AG04450 (cell line): ENCODE measurements around the gene CAPN8. TPM values are rescaled to one million over a fixed set of nuclear protein-coding genes. Genes with fewer than 3 reads are reported as not detected.

ENCODE experiments used
- CTCF ChIA-PET: fragments of 300-600, 350-600 bp; formaldehyde crosslinking; extraction: SDS; loops from one replicate; lab custom pipeline; 2022; ENCODE audit warnings: antibody characterized with exemption, inconsistent platforms; lab: Charles Lee
- POLR2A ChIA-PET: fragments of 350-600 bp; formaldehyde crosslinking; extraction: SDS; loops from one replicate; lab custom pipeline; 2021; ENCODE audit warnings: antibody characterized with exemption, inconsistent platforms; lab: Yijun Ruan, JAX
- DNase-seq: peaks from one replicate; pipeline ENCODE4 v3.0.0-alpha.2; 2011; ENCODE audit warnings: low read depth, low spot score
- H3K27ac ChIP-seq: one replicate; pipeline ENCODE4 v1.5.1; 2012; ENCODE audit warnings: low read depth, low read length, control low read depth
- H3K27me3 ChIP-seq: one replicate; pipeline ENCODE4 v1.6.0; 2012; ENCODE audit warnings: low read length; ENCODE audit not compliant: control insufficient read depth, insufficient read depth
- H3K4me3 ChIP-seq: 2 replicates; pipeline ENCODE4 v1.5.1; 2011; ENCODE audit warnings: mild to moderate bottlenecking, low read depth, low read length, control low read depth
- H3K9me3 ChIP-seq: 2 replicates; pipeline ENCODE4 v1.5.1; 2012; ENCODE audit warnings: low read length; ENCODE audit not compliant: control insufficient read depth, insufficient read depth
- polyA plus RNA-seq: library from polyadenylated mRNA; depleted of rRNA; stranded (reverse); fragments of >200 nt; gene quantifications from 2 replicates; pipeline ENCODE4 v1.2.3, GENCODE V29; 2011
- TF ChIP-seq, protein P1 (sequence below): IDR thresholded peaks from 2 replicates; pipeline ENCODE4 v1.5.1; 2011; ENCODE audit warnings: low read depth, low read length, control low read depth, inconsistent platforms

CAPN8 gene
- polyA plus RNA-seq, 1 experiment: not detected

DNA sequence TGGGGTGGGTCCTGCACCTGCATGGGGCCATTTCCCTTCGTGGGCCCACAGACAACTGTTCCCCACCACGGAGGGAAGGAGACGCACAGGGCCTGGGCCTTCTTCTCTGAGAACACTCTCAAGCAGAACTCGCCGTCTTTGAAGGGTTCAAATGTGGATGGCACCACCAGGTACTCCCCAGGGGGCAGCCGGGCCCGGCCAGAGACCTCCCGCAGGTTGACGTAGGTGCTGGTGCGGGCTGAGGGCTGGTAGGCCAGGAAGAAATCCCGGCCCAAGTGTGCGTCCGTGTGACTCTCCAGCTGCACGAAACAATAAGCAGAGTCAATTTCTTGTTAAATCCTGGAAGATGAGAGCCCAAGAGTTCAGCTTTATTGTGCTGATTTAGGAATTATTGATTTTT lies 56.4 kb downstream of the CAPN8 start:
- Histone ChIP-seq H3K27me3 (peaks cover 2% of the 10 kb centered on the region), H3K27ac (no peak overlapping the region), H3K4me3 (no peak overlapping the region), H3K9me3 (no peaks in the 10 kb centered on the region)
- TF ChIP-seq, protein P1, sequence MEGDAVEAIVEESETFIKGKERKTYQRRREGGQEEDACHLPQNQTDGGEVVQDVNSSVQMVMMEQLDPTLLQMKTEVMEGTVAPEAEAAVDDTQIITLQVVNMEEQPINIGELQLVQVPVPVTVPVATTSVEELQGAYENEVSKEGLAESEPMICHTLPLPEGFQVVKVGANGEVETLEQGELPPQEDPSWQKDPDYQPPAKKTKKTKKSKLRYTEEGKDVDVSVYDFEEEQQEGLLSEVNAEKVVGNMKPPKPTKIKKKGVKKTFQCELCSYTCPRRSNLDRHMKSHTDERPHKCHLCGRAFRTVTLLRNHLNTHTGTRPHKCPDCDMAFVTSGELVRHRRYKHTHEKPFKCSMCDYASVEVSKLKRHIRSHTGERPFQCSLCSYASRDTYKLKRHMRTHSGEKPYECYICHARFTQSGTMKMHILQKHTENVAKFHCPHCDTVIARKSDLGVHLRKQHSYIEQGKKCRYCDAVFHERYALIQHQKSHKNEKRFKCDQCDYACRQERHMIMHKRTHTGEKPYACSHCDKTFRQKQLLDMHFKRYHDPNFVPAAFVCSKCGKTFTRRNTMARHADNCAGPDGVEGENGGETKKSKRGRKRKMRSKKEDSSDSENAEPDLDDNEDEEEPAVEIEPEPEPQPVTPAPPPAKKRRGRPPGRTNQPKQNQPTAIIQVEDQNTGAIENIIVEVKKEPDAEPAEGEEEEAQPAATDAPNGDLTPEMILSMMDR: no peak
- no peak for DNase-seq
- CTCF ChIA-PET: interaction anchor here (1.1 kb wide), 1 partner anchor 52 kb away, joined by 3 read pairs; no protein-coding TSS in a partner anchor
- POLR2A ChIA-PET: no interaction called here

DNA sequence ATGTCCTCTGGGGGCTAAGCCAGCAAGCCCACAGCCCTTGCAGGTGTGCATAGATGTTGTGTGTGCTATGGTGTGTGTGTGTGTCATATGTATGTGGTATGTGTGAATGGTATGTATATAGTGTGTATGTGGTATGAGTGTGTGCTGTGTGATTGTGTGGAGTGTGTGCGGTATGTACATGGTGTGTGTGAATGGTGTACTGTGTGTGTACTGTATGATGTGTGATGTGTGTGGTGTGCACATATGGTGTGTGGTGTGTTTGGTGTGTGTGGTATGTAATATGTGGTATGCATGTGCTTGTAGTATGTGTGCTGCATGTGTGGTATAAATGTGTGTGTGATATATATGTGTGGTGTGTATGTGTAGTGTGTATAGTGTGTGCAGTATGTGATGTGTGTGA lies 107.0 kb downstream of the CAPN8 start:
- ChIA-PET POLR2A (no interaction called here), CTCF (interaction anchor here (0.9 kb wide), 2 partner anchors 52 to 75 kb away, joined by 3 read pairs; no protein-coding TSS in a partner anchor)
- TF ChIP-seq, protein P1: no peak
- no peak overlapping the region for H3K4me3 ChIP-seq
- DNase-seq: no peak
- H3K9me3 ChIP-seq: no peaks in the 10 kb centered on the region
- peaks cover 2% of the 10 kb centered on the region for H3K27me3 ChIP-seq
- no peak overlapping the region for H3K27ac ChIP-seq

DNA sequence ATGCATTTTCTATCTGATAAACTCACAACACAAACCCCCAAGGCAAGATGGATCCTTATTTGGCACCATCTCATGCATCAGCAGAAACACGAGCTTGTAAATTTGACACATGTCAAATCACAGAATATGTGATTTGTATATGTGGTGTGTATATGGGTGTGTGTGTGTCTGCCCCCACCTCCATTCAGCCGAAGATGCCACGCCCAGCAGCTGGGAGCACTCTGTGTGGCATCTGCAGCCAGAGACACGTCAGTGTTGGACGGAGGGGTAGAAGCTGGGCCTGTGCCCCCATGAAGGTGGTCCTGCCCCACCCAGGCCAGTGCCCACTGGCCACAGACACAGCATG lies 108.4 kb downstream of the CAPN8 start:
- Histone ChIP-seq H3K27me3 (peaks cover 2% of the 10 kb centered on the region), H3K4me3 (no peak overlapping the region), H3K27ac (no peak overlapping the region), H3K9me3 (no peaks in the 10 kb centered on the region)
- DNase-seq: no peak
- CTCF ChIA-PET: interaction anchor here (0.7 kb wide), 1 partner anchor 52 kb away, joined by 3 read pairs; no protein-coding TSS in a partner anchor
- POLR2A ChIA-PET: no interaction called here
- TF ChIP-seq, protein P1: no peak

DNA sequence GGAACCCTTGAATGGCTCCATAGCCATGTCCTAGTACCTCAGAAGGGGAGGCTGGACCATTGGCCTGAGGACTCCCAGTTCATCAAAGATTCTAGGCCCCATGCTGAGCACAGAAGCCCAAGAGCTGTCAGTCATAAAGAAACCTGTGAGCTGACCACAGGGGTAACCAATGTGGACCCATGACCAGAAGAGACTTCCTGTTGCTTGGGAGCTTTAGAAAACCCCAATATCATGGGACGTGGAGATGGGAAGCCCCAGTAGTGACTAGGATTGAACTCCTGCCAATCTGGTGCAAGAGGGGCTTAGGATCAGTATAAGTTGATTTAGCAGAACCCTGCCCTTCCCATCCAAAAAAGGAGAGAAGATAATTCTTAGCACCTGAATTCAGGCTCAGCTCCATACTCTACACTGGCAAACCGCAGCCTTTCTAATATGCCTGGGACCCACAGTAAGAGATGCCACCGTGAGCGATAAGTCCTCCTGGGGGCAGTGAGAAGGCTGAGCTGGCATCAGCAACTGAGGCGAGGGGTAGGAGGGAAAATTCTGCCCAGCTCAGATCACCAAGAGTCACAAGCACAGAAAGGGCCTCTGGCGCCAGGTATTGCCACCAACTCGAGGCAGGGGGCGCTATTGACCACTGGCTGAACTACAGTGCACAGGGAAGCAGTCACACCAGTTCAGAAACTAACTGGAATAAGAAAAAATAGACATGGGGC lies 108.9 kb downstream of the CAPN8 start:
- no peak for DNase-seq
- H3K4me3 ChIP-seq: no peak overlapping the region
- TF ChIP-seq, protein P1: peak; percentile 30; the same call in 1 of the 2 replicates
- no peaks in the 10 kb centered on the region for H3K9me3 ChIP-seq
- H3K27ac ChIP-seq: no peak overlapping the region
- POLR2A ChIA-PET: no interaction called here
- CTCF ChIA-PET: interaction anchor here (0.5 to 0.7 kb wide), 4 partner anchors 26 to 449 kb away, joined by 3 to 6 read pairs (median 3); no protein-coding TSS in a partner anchor
- peaks cover 2% of the 10 kb centered on the region for H3K27me3 ChIP-seq

DNA sequence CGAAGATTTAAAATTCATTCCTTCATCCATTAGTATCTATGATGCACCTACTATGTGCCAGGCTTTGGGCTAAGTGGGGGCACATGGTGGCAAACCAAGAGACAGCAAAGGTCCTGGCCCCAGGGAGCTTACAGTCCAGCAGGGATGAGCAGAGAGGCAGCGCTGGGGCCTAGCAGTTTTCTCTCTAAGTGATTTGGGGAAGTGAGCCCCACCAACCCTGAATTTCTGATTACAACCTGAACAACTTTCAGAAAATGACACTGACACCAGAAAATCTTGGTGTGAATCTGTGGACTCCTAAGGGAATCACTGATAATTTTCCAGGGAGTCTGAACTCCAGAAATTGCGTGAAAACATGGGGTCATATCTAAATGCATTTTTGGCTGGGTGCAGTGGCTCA lies 111.5 kb downstream of the CAPN8 start:
- DNase-seq: no peak
- CTCF ChIA-PET: interaction anchor here (1.1 to 1.3 kb wide), 2 partner anchors 420 to 424 kb away, joined by 3 to 4 read pairs; no protein-coding TSS in a partner anchor
- TF ChIP-seq, protein P1: no peak
- Histone ChIP-seq H3K27ac (no peak overlapping the region), H3K9me3 (no peaks in the 10 kb centered on the region), H3K4me3 (no peak overlapping the region), H3K27me3 (peaks cover 6% of the 10 kb centered on the region)
- POLR2A ChIA-PET: no interaction called here
